K562 (cell line): Measurements from ENCODE around the gene SPINT2. TPM values are rescaled to one million over a fixed set of nuclear protein-coding genes. Genes with fewer than 3 reads are reported as not detected.

ENCODE experiments used
- polyA plus RNA-seq, 8 experiments: library from polyadenylated mRNA; depleted of rRNA in 4 of 8; stranded (reverse) in 5 of 8; unstranded in 3 of 8; fragments of >200 nt; fragmentation: Nextera tagmentation in 2 of 8; fragmentation: Illumina TruSeq in 1 of 8; extraction: Ambion mirVana in 2 of 8; extraction: Trizol in 1 of 8; gene quantifications; 2 replicates each; pipeline versions ENCODE4 v1.2.1 to v1.2.3, GENCODE V29; 2011 to 2014; ENCODE audit warnings: inconsistent platforms in 1 of 8, missing spikeins in 1 of 8
- small RNA-seq: library from RNA; depleted of rRNA; stranded (forward); fragments of <200 nt; gene quantifications from one replicate; pipeline ENCODE3, GENCODE V24; 2014
- total RNA-seq, 7 experiments: library from RNA; depleted of rRNA in 6 of 7; stranded (reverse); fragments of >200 nt in 6 of 7; fragmentation: Illumina TruSeq in 2 of 7; extraction: Trizol in 2 of 7; gene quantifications; 2 replicates each; pipeline versions ENCODE4 v1.2.1 to v1.2.3, GENCODE V29; 2011 to 2021; ENCODE audit warnings: low replicate concordance in 1 of 7

SPINT2 gene
- total and polyA plus RNA-seq, 9 of the 15 experiments (the other 6 are each of a cell fraction or from before 2014, with no cell fraction given) = 0.65 to 4.5 (median 3.4) TPM

Small RNA genes within 50 kb of the gene (small RNA-seq; reads per million reads assigned to genes)
- not detected for gene RF00019

Other genes with a start within 250 kb of the SPINT2 start
Only the 7 nearest of the 12 such genes appear.
- 4.1 and 4.6 TPM in 2 replicates for gene DPF1, start 40.4 kb upstream of the SPINT2 start, total RNA-seq (2014; rRNA removed)
- 1.1 and 1.6 TPM in 2 replicates for gene DPF1, start 40.4 kb upstream of the SPINT2 start, total RNA-seq (2014; rRNA removed; fragmentation: Illumina TruSeq; extraction: Trizol)
- gene DPF1, start 40.4 kb upstream of the SPINT2 start, total RNA-seq (2015; rRNA removed; fragmentation: Illumina TruSeq; extraction: Trizol) = 2.2 and 2.3 TPM in 2 replicates
- 5.7 and 6.2 TPM in 2 replicates for gene DPF1, start 40.4 kb upstream of the SPINT2 start, total RNA-seq (2021)
- 3.1 and 3.6 TPM in 2 replicates for gene DPF1, start 40.4 kb upstream of the SPINT2 start, polyA plus RNA-seq (2011; rRNA removed)
- gene DPF1, start 40.4 kb upstream of the SPINT2 start, polyA plus RNA-seq (2014; fragmentation: Illumina TruSeq; extraction: Trizol) = 3.8 and 5.0 TPM in 2 replicates
- under 1 TPM; 0.10 to 0.29 TPM for gene DPF1, start 40.4 kb upstream of the SPINT2 start, polyA plus RNA-seq (2014; fragmentation: Nextera tagmentation; extraction: Ambion mirVana)
- gene DPF1, start 40.4 kb upstream of the SPINT2 start, polyA plus RNA-seq (2014; rRNA removed) = 4.2 and 5.5 TPM in 2 replicates
- 60.7 and 74.0 TPM in 2 replicates for gene PPP1R14A, start 8.2 kb upstream of the SPINT2 start, total RNA-seq (2014; rRNA removed)
- 0.80 and 1.7 TPM in 2 replicates for gene PPP1R14A, start 8.2 kb upstream of the SPINT2 start, total RNA-seq (2014; rRNA removed; fragmentation: Illumina TruSeq; extraction: Trizol)
- gene PPP1R14A, start 8.2 kb upstream of the SPINT2 start, total RNA-seq (2015; rRNA removed; fragmentation: Illumina TruSeq; extraction: Trizol) = 6.5 and 7.5 TPM in 2 replicates
- 107 TPM in 2 replicates for gene PPP1R14A, start 8.2 kb upstream of the SPINT2 start, total RNA-seq (2021)
- 24.7 and 26.4 TPM in 2 replicates for gene PPP1R14A, start 8.2 kb upstream of the SPINT2 start, polyA plus RNA-seq (2011; rRNA removed)
- gene PPP1R14A, start 8.2 kb upstream of the SPINT2 start, polyA plus RNA-seq (2014; fragmentation: Illumina TruSeq; extraction: Trizol) = 12.1 and 31.5 TPM in 2 replicates
- gene PPP1R14A, start 8.2 kb upstream of the SPINT2 start, polyA plus RNA-seq (2014; fragmentation: Nextera tagmentation; extraction: Ambion mirVana) = 1 to 10 TPM in 1 of 2 experiments, under 1 TPM in 1; 0.44 to 1.1 TPM
- gene PPP1R14A, start 8.2 kb upstream of the SPINT2 start, polyA plus RNA-seq (2014; rRNA removed) = 179 and 181 TPM in 2 replicates
- not detected in 2 replicates for gene C19orf33, start 39.7 kb downstream of the SPINT2 start, total RNA-seq (2014; rRNA removed)
- gene C19orf33, start 39.7 kb downstream of the SPINT2 start, total RNA-seq (2014; rRNA removed; fragmentation: Illumina TruSeq; extraction: Trizol) = not detected in 2 replicates
- not detected in 2 replicates for gene C19orf33, start 39.7 kb downstream of the SPINT2 start, total RNA-seq (2015; rRNA removed; fragmentation: Illumina TruSeq; extraction: Trizol)
- not detected in 2 replicates for gene C19orf33, start 39.7 kb downstream of the SPINT2 start, total RNA-seq (2021)
- not detected in 2 replicates for gene C19orf33, start 39.7 kb downstream of the SPINT2 start, polyA plus RNA-seq (2011; rRNA removed)
- gene C19orf33, start 39.7 kb downstream of the SPINT2 start, polyA plus RNA-seq (2014; fragmentation: Illumina TruSeq; extraction: Trizol) = not detected in 2 replicates
- gene C19orf33, start 39.7 kb downstream of the SPINT2 start, polyA plus RNA-seq (2014; fragmentation: Nextera tagmentation; extraction: Ambion mirVana) = not detected
- gene C19orf33, start 39.7 kb downstream of the SPINT2 start, polyA plus RNA-seq (2014; rRNA removed) = 3.2 TPM in 1 of 2 replicates, not detected in the other
- 397 and 458 TPM in 2 replicates for gene YIF1B, start 51.4 kb downstream of the SPINT2 start, total RNA-seq (2014; rRNA removed)
- 92.4 and 102 TPM in 2 replicates for gene YIF1B, start 51.4 kb downstream of the SPINT2 start, total RNA-seq (2014; rRNA removed; fragmentation: Illumina TruSeq; extraction: Trizol)
- gene YIF1B, start 51.4 kb downstream of the SPINT2 start, total RNA-seq (2015; rRNA removed; fragmentation: Illumina TruSeq; extraction: Trizol) = 213 and 217 TPM in 2 replicates
- 329 and 345 TPM in 2 replicates for gene YIF1B, start 51.4 kb downstream of the SPINT2 start, total RNA-seq (2021)
- 400 and 618 TPM in 2 replicates for gene YIF1B, start 51.4 kb downstream of the SPINT2 start, polyA plus RNA-seq (2011; rRNA removed)
- gene YIF1B, start 51.4 kb downstream of the SPINT2 start, polyA plus RNA-seq (2014; fragmentation: Illumina TruSeq; extraction: Trizol) = 323 and 490 TPM in 2 replicates
- gene YIF1B, start 51.4 kb downstream of the SPINT2 start, polyA plus RNA-seq (2014; fragmentation: Nextera tagmentation; extraction: Ambion mirVana) = 10 to 100 TPM in 1 of 2 experiments, 1 to 10 TPM in 1; 8.5 to 84.7 TPM
- gene YIF1B, start 51.4 kb downstream of the SPINT2 start, polyA plus RNA-seq (2014; rRNA removed) = 586 and 617 TPM in 2 replicates
- gene KCNK6, start 55.3 kb downstream of the SPINT2 start, total RNA-seq (2014; rRNA removed) = 0.05 and 0.12 TPM in 2 replicates
- 0.06 and 0.15 TPM in 2 replicates for gene KCNK6, start 55.3 kb downstream of the SPINT2 start, total RNA-seq (2014; rRNA removed; fragmentation: Illumina TruSeq; extraction: Trizol)
- gene KCNK6, start 55.3 kb downstream of the SPINT2 start, total RNA-seq (2015; rRNA removed; fragmentation: Illumina TruSeq; extraction: Trizol) = 0.04 and 0.07 TPM in 2 replicates
- gene KCNK6, start 55.3 kb downstream of the SPINT2 start, total RNA-seq (2021) = 0.18 and 0.31 TPM in 2 replicates
- 0.07 and 0.16 TPM in 2 replicates for gene KCNK6, start 55.3 kb downstream of the SPINT2 start, polyA plus RNA-seq (2011; rRNA removed)
- 0.08 and 0.42 TPM in 2 replicates for gene KCNK6, start 55.3 kb downstream of the SPINT2 start, polyA plus RNA-seq (2014; fragmentation: Illumina TruSeq; extraction: Trizol)
- under 1 TPM; 0.24 to 0.27 TPM for gene KCNK6, start 55.3 kb downstream of the SPINT2 start, polyA plus RNA-seq (2014; fragmentation: Nextera tagmentation; extraction: Ambion mirVana)
- 0.07 and 0.08 TPM in 2 replicates for gene KCNK6, start 55.3 kb downstream of the SPINT2 start, polyA plus RNA-seq (2014; rRNA removed)
- 0.37 TPM in 1 of 2 replicates, not detected in the other for gene CATSPERG, start 71.3 kb downstream of the SPINT2 start, total RNA-seq (2014; rRNA removed)
- 0.41 and 0.58 TPM in 2 replicates for gene CATSPERG, start 71.3 kb downstream of the SPINT2 start, total RNA-seq (2014; rRNA removed; fragmentation: Illumina TruSeq; extraction: Trizol)
- gene CATSPERG, start 71.3 kb downstream of the SPINT2 start, total RNA-seq (2015; rRNA removed; fragmentation: Illumina TruSeq; extraction: Trizol) = 0.72 and 0.76 TPM in 2 replicates
- gene CATSPERG, start 71.3 kb downstream of the SPINT2 start, total RNA-seq (2021) = 1.8 and 2.2 TPM in 2 replicates
- gene CATSPERG, start 71.3 kb downstream of the SPINT2 start, polyA plus RNA-seq (2011; rRNA removed) = 0.56 and 1.0 TPM in 2 replicates
- gene CATSPERG, start 71.3 kb downstream of the SPINT2 start, polyA plus RNA-seq (2014; fragmentation: Illumina TruSeq; extraction: Trizol) = 0.15 and 0.30 TPM in 2 replicates
- under 1 TPM in 1 of 2 experiments, not detected in 1; 0.07 TPM for gene CATSPERG, start 71.3 kb downstream of the SPINT2 start, polyA plus RNA-seq (2014; fragmentation: Nextera tagmentation; extraction: Ambion mirVana)
- 0.97 and 1.1 TPM in 2 replicates for gene CATSPERG, start 71.3 kb downstream of the SPINT2 start, polyA plus RNA-seq (2014; rRNA removed)
- gene PSMD8, start 110.0 kb downstream of the SPINT2 start, total RNA-seq (2014; rRNA removed) = 379 and 498 TPM in 2 replicates
- gene PSMD8, start 110.0 kb downstream of the SPINT2 start, total RNA-seq (2014; rRNA removed; fragmentation: Illumina TruSeq; extraction: Trizol) = 222 and 257 TPM in 2 replicates
- 315 and 317 TPM in 2 replicates for gene PSMD8, start 110.0 kb downstream of the SPINT2 start, total RNA-seq (2015; rRNA removed; fragmentation: Illumina TruSeq; extraction: Trizol)
- 304 and 317 TPM in 2 replicates for gene PSMD8, start 110.0 kb downstream of the SPINT2 start, total RNA-seq (2021)
- gene PSMD8, start 110.0 kb downstream of the SPINT2 start, polyA plus RNA-seq (2011; rRNA removed) = 561 and 583 TPM in 2 replicates
- gene PSMD8, start 110.0 kb downstream of the SPINT2 start, polyA plus RNA-seq (2014; fragmentation: Illumina TruSeq; extraction: Trizol) = 377 and 397 TPM in 2 replicates
- gene PSMD8, start 110.0 kb downstream of the SPINT2 start, polyA plus RNA-seq (2014; fragmentation: Nextera tagmentation; extraction: Ambion mirVana) = 100 to 1,000 TPM; 130 to 244 TPM
- 372 and 502 TPM in 2 replicates for gene PSMD8, start 110.0 kb downstream of the SPINT2 start, polyA plus RNA-seq (2014; rRNA removed)